Measurements from ENCODE around the gene USP25. TPM values are rescaled to one million over a fixed set of nuclear protein-coding genes. Genes with fewer than 3 reads are reported as not detected.

The USP25 gene
- total RNA-seq, 2 experiments from 2014 or later = 43.2 to 58.0 TPM

GRCh38 chr21:15776818-15777217, 47.0 kb downstream of the USP25 start:
- CTCF ChIA-PET = no interaction called here
- peaks cover 12% of the 10 kb centered on the region for H3K4me1 Mint-ChIP-seq
- no peak overlapping the region for H3K4me3 Mint-ChIP-seq

GRCh38 chr21:15781986-15782385, 52.2 kb downstream of the USP25 start:
- ATAC-seq (no peak), DNase-seq (no peak)
- H3K9me3 Mint-ChIP-seq (ENCODE audit: low read depth) = no peaks in the 10 kb centered on the region
- H3K27me3 Mint-ChIP-seq = no peaks in the 10 kb centered on the region
- H3K4me1 Mint-ChIP-seq = peaks cover 13% of the 10 kb centered on the region
- peaks cover 40% of the 10 kb centered on the region for H3K36me3 Mint-ChIP-seq
- no peak overlapping the region for H3K27ac Mint-ChIP-seq
- no peak overlapping the region for H3K4me3 Mint-ChIP-seq
- CTCF ChIA-PET = no interaction called here

More at GRCh38 chr21:15776818-15777217, 47.0 kb downstream of the USP25 start:
- Mint-ChIP-seq H3K9me3 (ENCODE audit: low read depth) (no peaks in the 10 kb centered on the region), H3K27ac (no peak overlapping the region), H3K27me3 (no peaks in the 10 kb centered on the region), H3K36me3 (peaks cover 32% of the 10 kb centered on the region)
- no peak for DNase-seq
- ATAC-seq = no peak

- Mint-ChIP-seq H3K27me3 (no peaks in the 10 kb centered on the region), H3K4me1 (peaks cover 17% of the 10 kb centered on the region), H3K4me3 (no peak overlapping the region), H3K9me3 (ENCODE audit: low read depth) (no peaks in the 10 kb centered on the region), H3K36me3 (peaks cover 20% of the 10 kb centered on the region), H3K27ac (no peak overlapping the region)
- CTCF ChIA-PET = no interaction called here
- no peak for ATAC-seq
- DNase-seq = no peak
These were observed 59.2 kb downstream of the USP25 start for GRCh38 chr21:15788847-15789523.

GRCh38 chr21:15793109-15793508, 63.3 kb downstream of the USP25 start:
- Mint-ChIP-seq H3K4me1 (peaks cover 43% of the 10 kb centered on the region), H3K36me3 (peaks cover 34% of the 10 kb centered on the region), H3K27me3 (no peaks in the 10 kb centered on the region), H3K27ac (no peak overlapping the region), H3K9me3 (ENCODE audit: low read depth) (no peaks in the 10 kb centered on the region), H3K4me3 (no peak overlapping the region)
- DNase-seq (no peak), ATAC-seq (no peak)
- CTCF ChIA-PET = interaction anchor here (1.2 kb wide), 1 partner anchor 10 kb away, joined by 4 read pairs; no protein-coding TSS in a partner anchor

- H3K4me3 Mint-ChIP-seq = no peak overlapping the region
- CTCF ChIA-PET = interaction anchor here (1.2 kb wide), 1 partner anchor 11 kb away, joined by 4 read pairs; no protein-coding TSS in a partner anchor
- DNase-seq (no peak), ATAC-seq (no peak)
- H3K27me3 Mint-ChIP-seq = no peaks in the 10 kb centered on the region
- H3K9me3 Mint-ChIP-seq (ENCODE audit: low read depth) = no peaks in the 10 kb centered on the region
- peaks cover 45% of the 10 kb centered on the region for H3K4me1 Mint-ChIP-seq
- H3K36me3 Mint-ChIP-seq = peaks cover 35% of the 10 kb centered on the region
- H3K27ac Mint-ChIP-seq = no peak overlapping the region
These were observed 63.9 kb downstream of the USP25 start for GRCh38 chr21:15793550-15794235.

GRCh38 chr21:15794277-15794912, 64.6 kb downstream of the USP25 start:
- ATAC-seq (no peak), DNase-seq (no peak)
- CTCF ChIA-PET = interaction anchor here (1.2 kb wide), 1 partner anchor 12 kb away, joined by 4 read pairs; no protein-coding TSS in a partner anchor
- peaks cover 36% of the 10 kb centered on the region for H3K36me3 Mint-ChIP-seq
- H3K4me1 Mint-ChIP-seq = peaks cover 43% of the 10 kb centered on the region
- no peaks in the 10 kb centered on the region for H3K27me3 Mint-ChIP-seq
- no peak overlapping the region for H3K27ac Mint-ChIP-seq
- no peak overlapping the region for H3K4me3 Mint-ChIP-seq
- no peaks in the 10 kb centered on the region for H3K9me3 Mint-ChIP-seq (ENCODE audit: low read depth)

GRCh38 chr21:15795533-15795932, 65.8 kb downstream of the USP25 start:
- H3K4me3 Mint-ChIP-seq = no peak overlapping the region
- H3K27ac Mint-ChIP-seq = peak overlapping the region; percentile 18
- H3K9me3 Mint-ChIP-seq (ENCODE audit: low read depth) = no peaks in the 10 kb centered on the region
- H3K27me3 Mint-ChIP-seq = no peaks in the 10 kb centered on the region
- CTCF ChIA-PET = no interaction called here
- H3K36me3 Mint-ChIP-seq = peaks cover 40% of the 10 kb centered on the region
- peaks cover 41% of the 10 kb centered on the region for H3K4me1 Mint-ChIP-seq
- no peak for DNase-seq
- ATAC-seq = no peak

GRCh38 chr21:15797577-15798363, 68.0 kb downstream of the USP25 start:
- peak; percentile 66 for ATAC-seq
- H3K4me1 Mint-ChIP-seq = peaks cover 46% of the 10 kb centered on the region
- H3K36me3 Mint-ChIP-seq = peaks cover 49% of the 10 kb centered on the region

GRCh38 chr21:15801352-15801863, 71.6 kb downstream of the USP25 start:
- Mint-ChIP-seq H3K36me3 (peaks cover 50% of the 10 kb centered on the region), H3K27me3 (no peaks in the 10 kb centered on the region), H3K4me1 (peaks cover 30% of the 10 kb centered on the region), H3K27ac (no peak overlapping the region), H3K4me3 (no peak overlapping the region), H3K9me3 (ENCODE audit: low read depth) (no peaks in the 10 kb centered on the region)
- CTCF ChIA-PET = no interaction called here
- no peak for ATAC-seq
- no peak for DNase-seq

More at GRCh38 chr21:15797577-15798363, 68.0 kb downstream of the USP25 start:
- no peaks in the 10 kb centered on the region for H3K27me3 Mint-ChIP-seq
- CTCF ChIA-PET = interaction anchor here (0.6 kb wide), 1 partner anchor 107 kb away, joined by 3 read pairs; no protein-coding TSS in a partner anchor
- no peak overlapping the region for H3K4me3 Mint-ChIP-seq
- H3K27ac Mint-ChIP-seq = peak overlapping the region; percentile 12
- H3K9me3 Mint-ChIP-seq (ENCODE audit: low read depth) = no peaks in the 10 kb centered on the region
- DNase-seq = no peak

GRCh38 chr21:15804247-15805005, 74.6 kb downstream of the USP25 start:
- no peaks in the 10 kb centered on the region for H3K9me3 Mint-ChIP-seq (ENCODE audit: low read depth)
- no peak overlapping the region for H3K4me3 Mint-ChIP-seq
- ATAC-seq (no peak), DNase-seq (no peak)
- peaks cover 54% of the 10 kb centered on the region for H3K36me3 Mint-ChIP-seq
- peaks cover 9% of the 10 kb centered on the region for H3K4me1 Mint-ChIP-seq
- no peak overlapping the region for H3K27ac Mint-ChIP-seq
- CTCF ChIA-PET = no interaction called here
- H3K27me3 Mint-ChIP-seq = no peaks in the 10 kb centered on the region

- no peak for ATAC-seq
- no peak overlapping the region for H3K4me3 Mint-ChIP-seq
- DNase-seq = no peak
- H3K27ac Mint-ChIP-seq = no peak overlapping the region
- H3K36me3 Mint-ChIP-seq = peaks cover 66% of the 10 kb centered on the region
- peaks cover 3% of the 10 kb centered on the region for H3K9me3 Mint-ChIP-seq (ENCODE audit: low read depth)
- peaks cover 3% of the 10 kb centered on the region for H3K4me1 Mint-ChIP-seq
- CTCF ChIA-PET = no interaction called here
- no peaks in the 10 kb centered on the region for H3K27me3 Mint-ChIP-seq
These were observed 79.3 kb downstream of the USP25 start for GRCh38 chr21:15809065-15809464.

GRCh38 chr21:15809818-15810217, 80.0 kb downstream of the USP25 start:
- no peak overlapping the region for H3K4me3 Mint-ChIP-seq
- peaks cover 10% of the 10 kb centered on the region for H3K9me3 Mint-ChIP-seq (ENCODE audit: low read depth)
- no peak overlapping the region for H3K27ac Mint-ChIP-seq
- ATAC-seq (no peak), DNase-seq (no peak)
- peaks cover 3% of the 10 kb centered on the region for H3K4me1 Mint-ChIP-seq
- no peaks in the 10 kb centered on the region for H3K27me3 Mint-ChIP-seq
- CTCF ChIA-PET = no interaction called here
- peaks cover 68% of the 10 kb centered on the region for H3K36me3 Mint-ChIP-seq
